Measurements from ENCODE around the gene BRSK2. TPM values are rescaled to one million over a fixed set of nuclear protein-coding genes. Genes with fewer than 3 reads are reported as not detected.

Gene BRSK2
- total and polyA plus RNA-seq, 12 donors: 0.13 to 2.3 (median 0.44) TPM; not detected in 1

- Histone ChIP-seq H3K4me1 (peaks cover 0 to 22% (median 7%) of the 10 kb centered on the region in 9 donors), H3K4me3 (no peak overlapping the region), H3K9me3 (no peaks in the 10 kb centered on the region), H3K27ac (no peak overlapping the region), H3K36me3 (no peaks in the 10 kb centered on the region), H3K27me3 (peaks cover 0 to 13% (median 0%) of the 10 kb centered on the region in 7 donors)
- TF ChIP-seq CTCF (IDR thresholded peaks at IDR 0.05): no peak
- DNase-seq: no peak
- 73 to 80% methylated on average over 22 of the region's 22 CpGs for WGBS, 2 donors
- no peak for ATAC-seq
- intact Hi-C loops (cut with DNase I): loop anchor here in 5 of 10 donors (5.0 to 10.0 kb wide), 2 partner anchors 59 to 61 kb away; no protein-coding TSS in a partner anchor
These were observed 66.4 kb downstream of the BRSK2 start for GRCh38 chr11:1456176-1456575.

- Histone ChIP-seq H3K4me1 (peaks cover 0 to 22% (median 7%) of the 10 kb centered on the region in 9 donors), H3K27ac (no peak overlapping the region), H3K27me3 (peaks cover 0 to 7% (median 0%) of the 10 kb centered on the region in 7 donors), H3K4me3 (no peak overlapping the region), H3K36me3 (no peaks in the 10 kb centered on the region), H3K9me3 (no peaks in the 10 kb centered on the region)
- no peak for TF ChIP-seq CTCF (IDR thresholded peaks at IDR 0.05)
- intact Hi-C loops (cut with DNase I): loop anchor here in 5 of 10 donors (5.0 to 10.0 kb wide), 2 partner anchors 58 to 61 kb away; no protein-coding TSS in a partner anchor
- 90 to 91% methylated on average over 39 to 44 of the region's 44 CpGs for WGBS, 2 donors
- no peak for ATAC-seq
- DNase-seq: no peak
These were observed 67.0 kb downstream of the BRSK2 start for GRCh38 chr11:1456596-1457325.

- Histone ChIP-seq H3K36me3 (peaks cover 0 to 4% (median 0%) of the 10 kb centered on the region in 9 donors), H3K4me3 (no peak overlapping the region), H3K27me3 (peaks cover 0 to 3% (median 0%) of the 10 kb centered on the region in 7 donors), H3K4me1 (peaks cover 0 to 22% (median 7%) of the 10 kb centered on the region in 9 donors), H3K27ac (no peak overlapping the region), H3K9me3 (no peaks in the 10 kb centered on the region)
- DNase-seq (no peak), ATAC-seq (no peak)
- 83 to 88% methylated on average over 11 to 13 of the region's 13 CpGs for WGBS, 2 donors
- no peak for TF ChIP-seq CTCF (IDR thresholded peaks at IDR 0.05)
- intact Hi-C loops (cut with DNase I): loop anchor here in 5 of 10 donors (5.0 to 10.0 kb wide), 2 partner anchors 57 to 60 kb away; no protein-coding TSS in a partner anchor
These were observed 67.6 kb downstream of the BRSK2 start for GRCh38 chr11:1457326-1457680.

- 90 to 94% methylated on average over 18 of the region's 18 CpGs for WGBS, 2 donors
- Histone ChIP-seq H3K36me3 (peaks cover 0 to 8% (median 0%) of the 10 kb centered on the region in 9 donors), H3K27ac (no peak overlapping the region), H3K4me1 (peaks cover 0 to 22% (median 6%) of the 10 kb centered on the region in 9 donors), H3K27me3 (no peaks in the 10 kb centered on the region), H3K9me3 (no peaks in the 10 kb centered on the region), H3K4me3 (no peak overlapping the region)
- intact Hi-C loops (cut with DNase I): loop anchor here in 5 of 10 donors (5.0 to 10.0 kb wide), 2 partner anchors 57 to 59 kb away; no protein-coding TSS in a partner anchor
- ATAC-seq (no peak), DNase-seq (no peak)
- no peak for TF ChIP-seq CTCF (IDR thresholded peaks at IDR 0.05)
These were observed 68.1 kb downstream of the BRSK2 start for GRCh38 chr11:1457856-1458255.

All from heart right ventricle (tissue), 16 donors.